T-cell (primary cell): ENCODE data around the gene CROCC2. TPM values are rescaled to one million over a fixed set of nuclear protein-coding genes. Genes with fewer than 3 reads are reported as not detected.

Source experiments
- ATAC-seq, 4 experiments: fragments of 200-7000 bp in 3 of 4; fragments of 150-1000 bp in 1 of 4; cut with Tn5 transposase; replicated peaks in 1 of 4; 1 replicate in 3 of 4; 2 replicates in 1 of 4; pipeline ENCODE4 v1.10.0; 2021; ENCODE audit warnings: moderate library complexity in 3 of 4, mild to moderate bottlenecking in 2 of 4, moderate number of reproducible peaks in 1 of 4
- CTCF ChIA-PET, 2 donors: fragments of 300-600 bp; sonication (Branson Sonifier 250); formaldehyde crosslinking; loops; one replicate each; lab custom pipeline; 2022; ENCODE audit warnings: antibody characterized with exemption in 2 of 2; lab: Charles Lee
- POLR2A ChIA-PET, 2 donors: fragments of 300-600 bp; sonication (Branson Sonifier 250); formaldehyde crosslinking; loops; one replicate each; lab custom pipeline; 2022; ENCODE audit warnings: antibody characterized with exemption in 2 of 2; lab: Charles Lee
- DNase-seq, 35 experiments: peaks; one replicate each; pipeline versions ENCODE4 v3.0.0 to v3.0.0-alpha.2; 2013 to 2023
- H3K27ac ChIP-seq: one replicate; pipeline ENCODE4 v1.5.1; 2013; ENCODE audit warnings: low read length
- H3K27me3 ChIP-seq, 2 experiments: replicated peaks in 1 of 2; 1 replicate in 1 of 2; 2 replicates in 1 of 2; pipeline versions ENCODE4 v1.6.1 to v1.7.0; 2013; ENCODE audit warnings: low read length in 1 of 2, mixed read lengths in 1 of 2; ENCODE audit not compliant: control insufficient read depth in 2 of 2, insufficient read depth in 2 of 2; ENCODE audit errors: extremely low read depth in 1 of 2
- H3K36me3 ChIP-seq, 2 donors: 1 replicate in 1 of 2; 2 replicates in 1 of 2; pipeline versions ENCODE4 v1.6.1 to v1.7.0; 2013; ENCODE audit warnings: low read length in 1 of 2; ENCODE audit not compliant: control insufficient read depth in 2 of 2, insufficient read depth in 1 of 2; ENCODE audit errors: extremely low read depth in 1 of 2
- H3K4me1 ChIP-seq, 2 experiments: 1 replicate in 1 of 2; 2 replicates in 1 of 2; pipeline versions ENCODE4 v1.6.1 to v1.7.0; 2013; ENCODE audit warnings: low read length in 2 of 2, mixed read lengths in 1 of 2; ENCODE audit not compliant: insufficient read depth in 2 of 2, control insufficient read depth in 1 of 2; ENCODE audit errors: extremely low read depth in 1 of 2
- H3K4me3 ChIP-seq, 2 donors: 1 replicate in 1 of 2; 2 replicates in 1 of 2; pipeline versions ENCODE4 v1.5.1 to v1.7.0; 2013; ENCODE audit warnings: mild to moderate bottlenecking in 2 of 2, low read length in 1 of 2, moderate library complexity in 1 of 2; ENCODE audit not compliant: control insufficient read depth in 1 of 2; ENCODE audit errors: extremely low read depth in 1 of 2
- H3K9me3 ChIP-seq: 2 replicates; pipeline ENCODE4 v1.7.0; 2013
- H3K27ac Mint-ChIP-seq, 2 donors: one replicate each; pipeline ENCODE4 v1.8.0; 2020 to 2021; ENCODE audit warnings: mild to moderate bottlenecking in 2 of 2, mixed read lengths in 2 of 2
- H3K27me3 Mint-ChIP-seq, 2 donors: one replicate each; pipeline ENCODE4 v1.8.0; 2021 to 2022; ENCODE audit warnings: mixed read lengths in 2 of 2
- H3K36me3 Mint-ChIP-seq: one replicate; pipeline ENCODE4 v1.8.0; 2021; ENCODE audit warnings: mixed read lengths
- H3K4me1 Mint-ChIP-seq, 3 donors: one replicate each; pipeline ENCODE4 v1.8.0; 2020 to 2022; ENCODE audit warnings: mixed read lengths in 3 of 3, mild to moderate bottlenecking in 1 of 3
- H3K4me3 Mint-ChIP-seq, 3 donors: one replicate each; pipeline ENCODE4 v1.8.0; 2020 to 2022; ENCODE audit warnings: mild to moderate bottlenecking in 3 of 3, mixed read lengths in 3 of 3, moderate library complexity in 3 of 3
- H3K9me3 Mint-ChIP-seq, 3 donors: one replicate each; pipeline ENCODE4 v1.8.0; 2020 to 2022; ENCODE audit warnings: mixed read lengths in 3 of 3
- WGBS: methylation state at CpG from one replicate; pipeline ENCODE4 v1.1.5; 2013; ENCODE audit warnings: missing lambda C conversion rate; ENCODE audit not compliant: insufficient coverage; 5-methylcytosine and 5-hydroxymethylcytosine counted together
- total RNA-seq, 35 experiments: library from RNA in 6 of 35; stranded (reverse) in 6 of 35; fragments of 120-200 nt in 1 of 35; gene quantifications; one replicate each; pipeline versions ENCODE4 v1.2.1 to v1.2.4 and lab custom pipeline; 2013 to 2026

The CROCC2 gene
- total RNA-seq, 5 donors from 2014 or later (not counting 1 experiment from before 2014, with no cell fraction given): not detected

- no peaks in the 10 kb centered on the region for H3K4me1 Mint-ChIP-seq
Measured at GRCh38 chr2:240921995-240922244, 15.8 kb downstream of the CROCC2 start.

GRCh38 chr2:240922245-240922981, 16.3 kb downstream of the CROCC2 start:
- peak in 2 of 35 experiments; percentile 2 to 3 for DNase-seq

More at GRCh38 chr2:240921995-240922244, 15.8 kb downstream of the CROCC2 start:
- ChIA-PET POLR2A (interaction anchor here in 1 of 2 donors (0.7 kb wide), 1 partner anchor 470 kb away, joined by 3 read pairs; no protein-coding TSS in a partner anchor), CTCF (no interaction called here)
- Mint-ChIP-seq H3K36me3 (no peaks in the 10 kb centered on the region), H3K4me3 (no peak overlapping the region), H3K27me3 (no peaks in the 10 kb centered on the region), H3K27ac (no peak overlapping the region), H3K9me3 (no peaks in the 10 kb centered on the region)
- 71% methylated on average over 1 of the region's 1 CpG for WGBS
- H3K9me3 ChIP-seq: no peaks in the 10 kb centered on the region
- H3K4me3 ChIP-seq: no peak overlapping the region
- ATAC-seq (no peak), DNase-seq (no peak)
- H3K27ac ChIP-seq: no peak overlapping the region
- peaks cover 0 to 20% of the 10 kb centered on the region in 2 experiments for H3K27me3 ChIP-seq
- no peaks in the 10 kb centered on the region for H3K36me3 ChIP-seq
- no peaks in the 10 kb centered on the region for H3K4me1 ChIP-seq

GRCh38 chr2:240922982-240923537, 16.9 kb downstream of the CROCC2 start:
- POLR2A ChIA-PET: no interaction called here
- Histone ChIP-seq H3K27me3 (peaks cover 0 to 11% of the 10 kb centered on the region in 2 experiments), H3K27ac (no peak overlapping the region), H3K4me1 (no peaks in the 10 kb centered on the region), H3K4me3 (no peak overlapping the region), H3K9me3 (no peaks in the 10 kb centered on the region), H3K36me3 (no peaks in the 10 kb centered on the region)
- ATAC-seq (no peak), DNase-seq (peak in 2 of 35 experiments; percentile 2 to 3)
- Mint-ChIP-seq H3K36me3 (no peaks in the 10 kb centered on the region), H3K27ac (no peak overlapping the region), H3K27me3 (no peaks in the 10 kb centered on the region), H3K9me3 (no peaks in the 10 kb centered on the region), H3K4me3 (no peak overlapping the region), H3K4me1 (no peaks in the 10 kb centered on the region)
- CTCF ChIA-PET: no interaction called here
- 83% methylated on average over 12 of the region's 15 CpGs for WGBS

More at GRCh38 chr2:240922245-240922981, 16.3 kb downstream of the CROCC2 start:
- no peak for ATAC-seq
- no peaks in the 10 kb centered on the region for H3K4me1 ChIP-seq
- H3K27me3 Mint-ChIP-seq: no peaks in the 10 kb centered on the region
- H3K4me1 Mint-ChIP-seq: no peaks in the 10 kb centered on the region
- H3K27me3 ChIP-seq: peaks cover 0 to 15% of the 10 kb centered on the region in 2 experiments
- WGBS: 78% methylated on average over 17 of the region's 18 CpGs
- H3K9me3 ChIP-seq: no peaks in the 10 kb centered on the region
- H3K9me3 Mint-ChIP-seq: no peaks in the 10 kb centered on the region
- H3K36me3 ChIP-seq: no peaks in the 10 kb centered on the region
- ChIA-PET CTCF (no interaction called here), POLR2A (interaction anchor here in 1 of 2 donors (0.7 kb wide), 1 partner anchor 471 kb away, joined by 3 read pairs; no protein-coding TSS in a partner anchor)
- no peak overlapping the region for H3K27ac Mint-ChIP-seq
- H3K4me3 Mint-ChIP-seq: no peak overlapping the region
- no peak overlapping the region for H3K4me3 ChIP-seq
- H3K36me3 Mint-ChIP-seq: no peaks in the 10 kb centered on the region
- H3K27ac ChIP-seq: no peak overlapping the region

GRCh38 chr2:240925191-240925567, 19.0 kb downstream of the CROCC2 start:
- H3K36me3 ChIP-seq: no peaks in the 10 kb centered on the region
- WGBS: 61% methylated on average over 8 of the region's 14 CpGs
- no peak overlapping the region for H3K4me3 ChIP-seq
- POLR2A ChIA-PET: no interaction called here
- Mint-ChIP-seq H3K4me1 (no peaks in the 10 kb centered on the region), H3K4me3 (no peak overlapping the region), H3K27me3 (peaks cover 0 to 3% of the 10 kb centered on the region in 2 donors), H3K27ac (no peak overlapping the region), H3K36me3 (no peaks in the 10 kb centered on the region), H3K9me3 (no peaks in the 10 kb centered on the region)
- no peaks in the 10 kb centered on the region for H3K4me1 ChIP-seq
- DNase-seq (peak in 4 of 35 experiments; percentile 1 to 15 (median 8)), ATAC-seq (peak in 2 of 4 experiments; percentile 15 to 42)
- CTCF ChIA-PET: no interaction called here
- no peak overlapping the region for H3K27ac ChIP-seq
- H3K9me3 ChIP-seq: no peaks in the 10 kb centered on the region
- peaks cover 0 to 20% of the 10 kb centered on the region in 2 experiments for H3K27me3 ChIP-seq

- H3K36me3 ChIP-seq: no peaks in the 10 kb centered on the region
- H3K27me3 ChIP-seq: peaks cover 0 to 26% of the 10 kb centered on the region in 2 experiments
- ChIA-PET POLR2A (no interaction called here), CTCF (no interaction called here)
- H3K9me3 Mint-ChIP-seq: no peaks in the 10 kb centered on the region
- 85% methylated on average over 22 of the region's 29 CpGs for WGBS
- no peaks in the 10 kb centered on the region for H3K4me1 Mint-ChIP-seq
- no peaks in the 10 kb centered on the region for H3K9me3 ChIP-seq
- DNase-seq (peak in 4 of 35 experiments; percentile 2 to 3 (median 2)), ATAC-seq (no peak)
- no peaks in the 10 kb centered on the region for H3K36me3 Mint-ChIP-seq
- H3K27ac ChIP-seq: no peak overlapping the region
- H3K4me1 ChIP-seq: no peaks in the 10 kb centered on the region
- H3K27ac Mint-ChIP-seq: no peak overlapping the region
- H3K4me3 Mint-ChIP-seq: no peak overlapping the region
- peaks cover 0 to 3% of the 10 kb centered on the region in 2 donors for H3K27me3 Mint-ChIP-seq
- H3K4me3 ChIP-seq: no peak overlapping the region
Measured at GRCh38 chr2:240925568-240926515, 19.7 kb downstream of the CROCC2 start.
